Hematopoietic multipotent progenitor cell treated with erythropoietin and hydrocortisone succinate and interleukin-3 and kit ligand, for 4 days (in vitro differentiated cells): ENCODE measurements around the gene PPP1R26.
A peak's percentile ranks its signal among the peaks of the same experiment; 100 is the strongest.
"Not testable (repeated sequence)": the region's sequence is repeated elsewhere in the genome, so short reads cannot be mapped to it uniquely, and the experiment has no call there.

Experiments used
- DNase-seq: peaks from one replicate; pipeline ENCODE4 v3.0.0-alpha.2; 2015

PPP1R26 gene, protein sequence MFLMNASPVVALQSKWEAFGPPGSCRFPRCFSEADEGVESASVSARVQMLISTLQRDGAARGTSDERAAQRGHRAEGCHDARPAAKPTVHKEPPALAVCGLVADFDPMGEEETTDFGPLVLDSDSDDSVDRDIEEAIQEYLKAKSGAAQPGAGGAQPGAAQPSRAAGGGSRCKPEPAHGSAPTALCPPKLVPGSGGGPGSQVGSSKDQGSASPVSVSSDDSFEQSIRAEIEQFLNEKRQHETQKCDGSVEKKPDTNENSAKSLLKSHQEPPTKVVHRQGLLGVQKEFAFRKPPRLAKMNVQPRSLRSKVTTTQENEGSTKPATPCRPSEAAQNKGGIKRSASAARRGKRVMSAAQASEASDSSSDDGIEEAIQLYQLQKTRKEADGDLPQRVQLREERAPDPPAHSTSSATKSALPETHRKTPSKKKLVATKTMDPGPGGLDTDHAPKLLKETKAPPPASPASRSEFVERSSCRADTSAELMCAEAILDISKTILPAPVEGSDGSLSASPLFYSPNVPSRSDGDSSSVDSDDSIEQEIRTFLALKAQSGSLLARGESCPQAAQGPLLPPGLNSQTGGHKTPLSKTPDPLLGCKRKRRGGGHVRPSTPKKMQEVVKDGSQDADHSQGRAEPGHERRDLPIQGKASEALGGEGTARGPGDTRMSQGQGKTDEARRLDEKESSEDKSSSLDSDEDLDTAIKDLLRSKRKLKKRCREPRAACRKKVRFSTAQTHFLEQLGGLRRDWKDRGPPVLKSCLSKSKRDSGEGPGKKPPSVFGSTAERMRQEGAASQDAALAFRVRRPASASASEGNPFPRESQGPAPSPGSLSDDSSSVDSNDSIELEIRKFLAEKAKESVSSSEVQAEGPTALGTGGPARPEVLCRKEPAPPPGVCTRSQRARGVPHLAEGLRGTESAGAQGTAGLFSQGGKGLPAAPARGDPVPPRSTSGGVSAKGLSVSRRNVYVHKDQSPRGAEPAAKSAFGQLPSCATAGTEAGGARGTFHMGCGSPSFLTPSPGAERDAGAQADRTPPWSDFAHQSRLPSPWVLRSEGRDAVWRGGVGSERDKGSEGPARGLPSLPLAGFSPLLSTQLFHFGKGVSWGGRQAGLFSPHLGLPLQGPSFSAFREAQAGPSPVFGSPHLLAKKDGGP (N-terminal part only)

DNA sequence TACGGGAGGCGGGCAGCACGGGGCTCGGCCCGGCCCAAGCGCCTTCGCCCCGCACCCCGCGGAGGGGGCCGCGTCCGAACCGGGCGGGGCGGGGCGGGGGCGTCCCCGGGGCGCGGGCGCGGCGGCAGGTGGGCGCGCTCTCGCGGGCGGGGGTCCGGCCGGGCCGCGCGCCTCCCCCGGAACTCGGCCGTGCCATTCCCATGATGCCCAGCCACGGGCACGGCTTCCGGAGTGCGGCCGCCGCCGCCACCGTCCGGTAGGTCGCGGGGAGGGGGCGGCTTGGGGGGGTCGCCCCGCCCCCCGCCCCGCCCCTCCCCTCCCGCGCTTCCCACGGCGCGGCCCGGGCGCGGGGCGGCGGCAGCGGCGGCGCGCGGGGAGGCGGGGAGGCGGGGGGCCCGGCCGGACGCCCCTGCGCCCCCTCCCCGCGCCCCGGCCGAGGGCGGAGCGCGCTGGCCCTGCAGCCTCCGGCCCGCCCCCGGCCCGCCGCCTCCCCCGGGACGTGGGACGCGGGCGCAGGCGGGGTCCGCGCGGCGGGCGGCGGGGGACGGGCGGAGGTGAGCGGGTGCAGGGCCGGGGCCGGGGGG lies at the start of gene PPP1R26:
Gene PPP1R26, plus strand, starts transcription at position 314 of the 584 bp plus-strand sequence. CDS start 4,729 bp downstream, outside the sequence.
- DNase-seq, result peak; percentile 57

DNA sequence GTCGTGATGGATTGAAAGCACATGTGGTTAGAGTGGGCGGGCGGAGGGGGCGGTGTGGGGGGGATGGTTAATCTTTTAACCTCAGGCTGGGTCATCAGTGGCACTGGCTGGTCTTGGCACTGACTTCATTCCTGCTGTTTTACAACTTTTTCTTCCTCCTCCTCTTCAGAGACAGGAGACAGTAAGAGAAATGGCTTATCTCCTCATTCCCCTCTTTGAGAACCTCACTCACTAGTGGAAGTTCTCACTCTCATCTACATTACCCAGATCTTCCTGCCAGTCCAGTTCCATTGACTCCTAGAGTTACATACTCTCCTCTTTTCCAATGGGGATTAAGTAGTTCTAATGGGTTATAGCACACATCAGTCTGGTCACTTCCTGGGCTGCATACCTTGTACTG lies 42.3 kb upstream of the PPP1R26 start:
- DNase-seq, result no peak

DNA sequence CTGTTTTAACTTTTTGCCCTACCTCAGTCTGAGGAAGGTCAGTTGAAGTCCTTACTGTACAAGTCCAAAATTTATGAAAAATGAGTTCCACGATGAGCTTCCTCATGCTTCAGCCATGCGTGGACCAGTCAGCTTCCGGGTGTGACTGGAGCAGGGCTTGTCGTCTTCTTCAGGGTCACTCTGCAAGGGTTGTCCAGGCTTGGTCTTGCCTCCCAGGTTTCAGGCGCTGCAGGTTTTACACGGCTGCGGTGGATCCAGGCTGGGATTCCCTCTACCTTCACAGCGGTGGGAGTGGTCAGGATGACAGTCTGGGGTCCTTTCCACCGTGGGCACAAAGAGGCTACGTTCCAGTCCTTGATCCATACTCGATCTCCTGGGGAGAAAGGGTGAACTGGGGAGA lies 41.9 kb upstream of the PPP1R26 start:
- not testable (repeated sequence) for DNase-seq

DNA sequence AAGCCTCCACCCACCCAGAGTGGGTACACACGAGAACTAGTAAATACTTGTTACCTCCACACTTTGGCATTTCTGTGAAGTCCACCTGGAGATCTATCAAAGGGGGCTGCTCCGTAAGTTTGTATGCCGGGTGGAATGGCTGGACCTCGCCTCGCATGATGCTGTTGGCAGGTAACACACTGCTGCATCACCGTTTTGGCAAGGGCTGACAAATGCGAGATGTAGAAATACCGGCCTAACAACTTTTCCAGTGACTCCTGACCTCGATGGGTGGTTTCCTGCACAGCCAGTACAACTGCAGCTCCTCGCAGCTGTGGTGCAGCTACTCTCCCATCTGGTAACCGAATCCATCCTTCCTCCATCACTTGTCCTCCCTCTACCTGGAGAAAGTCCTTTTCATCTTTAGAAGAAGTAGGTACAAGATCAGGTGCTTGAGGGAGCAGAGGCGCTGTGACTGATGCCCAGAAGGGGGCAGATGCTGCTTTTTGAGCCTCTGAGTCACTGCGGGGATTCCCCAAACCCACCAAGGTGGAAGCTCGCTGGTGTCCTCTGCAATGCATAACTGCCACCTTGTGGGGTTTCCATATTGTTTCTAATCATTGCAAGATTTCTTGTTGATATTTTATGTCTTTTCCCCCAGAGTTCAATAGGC lies 40.9 kb upstream of the PPP1R26 start:
- peak; percentile 44 for DNase-seq

DNA sequence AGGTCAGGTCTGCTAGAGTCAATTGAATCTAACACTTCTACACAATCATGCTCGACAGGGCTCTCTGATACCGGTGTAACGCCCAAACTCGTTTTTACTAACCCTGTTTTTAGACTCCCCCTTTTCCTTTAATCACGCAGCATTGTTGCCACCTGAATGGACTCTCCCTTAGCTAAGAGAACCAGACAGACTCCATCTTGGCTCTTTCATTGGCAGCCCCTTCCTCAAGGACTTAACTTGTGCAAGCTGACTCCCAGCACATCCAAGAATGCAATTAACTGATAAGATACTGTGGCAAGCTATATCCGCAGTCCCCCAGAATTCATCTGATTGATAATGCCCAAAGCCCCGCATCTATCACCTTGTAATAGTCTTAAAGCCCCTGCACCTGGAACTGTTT lies 40.1 kb upstream of the PPP1R26 start:
- DNase-seq, result not testable (repeated sequence)

DNA sequence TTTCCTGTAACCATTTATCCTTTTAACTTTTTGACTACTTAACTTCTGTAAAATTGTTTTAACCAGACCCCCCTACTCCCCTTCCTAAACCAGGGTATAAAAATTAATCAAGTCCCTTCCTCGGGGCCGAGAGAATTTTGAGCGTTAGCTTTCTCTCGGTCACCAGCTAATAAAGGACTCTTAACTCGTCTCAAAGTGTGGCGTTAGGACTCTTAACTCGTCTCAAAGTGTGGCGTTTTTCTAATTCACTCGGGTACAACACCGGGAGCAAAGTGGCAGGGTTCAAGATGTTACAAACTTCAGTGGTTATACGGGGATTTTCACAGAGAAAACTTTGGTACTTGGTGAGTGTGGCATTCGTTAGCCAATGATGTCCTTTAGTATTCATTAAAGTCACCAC lies 39.7 kb upstream of the PPP1R26 start:
- no peak for DNase-seq

DNA sequence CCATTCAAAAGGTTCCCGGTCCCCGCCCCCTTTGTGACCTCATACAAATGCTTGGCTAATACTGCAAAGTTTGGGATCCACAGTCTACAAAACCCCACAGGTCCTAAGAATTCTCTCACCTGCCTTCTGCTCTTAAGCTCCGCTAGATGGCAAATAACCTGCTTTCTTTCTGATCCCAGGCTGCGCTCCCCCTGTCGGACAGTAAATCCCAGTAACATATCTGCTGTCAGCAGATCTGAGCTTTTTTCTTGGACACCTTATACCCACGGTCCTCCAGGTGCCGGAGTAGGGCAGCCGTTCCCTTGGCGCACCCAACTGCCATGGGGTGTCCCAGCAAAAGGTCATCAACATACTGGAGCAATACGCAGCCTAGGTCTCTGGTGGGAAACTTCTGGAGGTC lies 39.0 kb upstream of the PPP1R26 start:
- DNase-seq, result no peak

DNA sequence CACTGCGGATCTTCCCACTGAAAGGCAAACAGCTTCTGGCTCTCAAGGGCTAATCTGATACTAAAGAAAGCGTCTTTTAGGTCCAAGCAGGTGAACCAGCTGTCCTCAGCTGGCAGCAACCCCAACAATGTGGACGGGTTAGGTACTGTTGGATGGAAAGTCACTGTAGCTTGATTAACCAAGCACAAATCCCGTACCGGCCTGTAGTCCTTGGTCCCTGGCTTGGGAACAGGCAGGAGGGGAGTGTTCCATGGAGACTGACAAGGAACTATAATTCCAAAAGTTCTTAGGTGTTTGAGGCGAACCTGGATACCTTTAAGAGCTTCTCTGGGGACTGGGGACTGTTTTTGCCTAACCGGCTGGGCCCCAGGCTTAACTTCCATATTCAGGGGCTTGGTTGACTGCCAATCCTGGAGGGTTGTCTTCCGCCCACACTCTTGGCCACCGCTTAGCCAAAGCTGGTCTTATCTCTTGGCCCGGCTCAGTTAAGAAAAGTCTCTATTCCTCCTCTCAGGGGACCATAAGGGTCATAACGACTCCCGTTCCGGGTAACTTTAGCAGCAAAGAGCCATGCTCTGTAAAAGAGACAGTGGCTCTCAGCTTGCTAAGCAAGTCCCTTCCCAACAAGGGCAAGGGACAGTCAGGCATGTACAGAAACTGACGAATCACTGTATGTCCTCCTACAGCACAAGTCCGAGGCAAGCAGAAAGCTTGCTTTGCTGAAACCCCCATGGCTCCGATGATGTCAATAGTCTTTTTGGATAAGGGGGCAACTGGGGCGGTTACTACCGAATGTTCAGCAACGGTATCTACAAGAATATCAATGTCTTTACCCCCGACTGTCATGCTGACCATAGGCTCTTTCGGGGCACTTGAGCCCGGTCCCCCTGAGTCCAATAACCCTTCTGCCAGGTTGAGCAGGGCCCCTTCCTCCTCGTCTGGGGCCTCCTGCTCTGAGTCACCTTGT lies 38.2 kb upstream of the PPP1R26 start:
- DNase-seq, result peak; percentile 93

DNA sequence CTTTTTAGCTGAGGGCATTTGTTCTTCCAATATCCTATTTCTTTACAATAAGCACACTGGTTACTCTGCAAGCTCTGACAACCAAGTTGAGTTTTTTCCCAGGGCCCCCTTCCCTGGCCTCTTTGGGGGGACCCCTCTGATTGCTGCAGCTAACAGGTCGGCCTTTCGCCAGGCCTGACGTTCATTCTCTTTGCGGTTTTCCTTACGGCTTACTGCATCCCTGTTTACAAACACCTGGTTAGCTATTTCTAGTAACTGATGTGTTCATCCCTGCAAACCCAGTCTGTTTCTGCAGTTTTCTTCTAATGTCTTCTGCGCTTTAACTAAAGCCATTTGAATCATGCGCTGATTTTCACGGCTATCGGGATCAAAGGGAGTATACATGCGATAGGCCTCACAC lies 37.5 kb upstream of the PPP1R26 start:
- no peak for DNase-seq

DNA sequence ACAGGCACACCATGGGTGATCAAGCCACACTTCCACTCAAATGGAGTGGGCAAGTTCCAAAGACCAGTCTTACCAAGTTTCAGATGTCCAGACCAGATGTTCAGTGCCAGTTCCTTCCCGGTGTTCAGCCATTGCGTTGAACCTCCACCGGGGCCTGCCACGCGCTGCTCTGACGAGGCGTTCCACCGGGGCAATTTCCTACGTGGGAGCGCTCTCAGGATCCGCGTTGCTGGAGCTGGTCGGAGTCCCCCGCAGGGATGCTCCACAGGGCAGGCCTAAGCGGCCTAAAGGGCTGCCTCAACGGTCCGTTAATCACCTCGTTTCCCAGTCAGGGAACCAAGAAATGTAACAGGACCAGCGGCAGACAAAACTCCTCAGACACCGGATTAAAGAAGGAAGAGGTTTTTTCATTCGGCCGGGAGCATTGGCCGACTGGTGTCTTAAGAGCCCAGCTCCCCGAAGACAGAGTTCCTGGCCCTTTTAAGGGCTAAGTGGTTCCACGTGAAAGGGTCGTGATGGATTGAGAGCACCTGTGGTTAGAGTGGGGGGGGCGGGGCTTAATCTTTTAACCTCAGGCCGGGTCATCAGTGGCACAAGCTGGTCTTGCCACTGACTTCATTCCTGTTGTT lies 35.7 kb upstream of the PPP1R26 start:
- peak; percentile 22 for DNase-seq

DNA sequence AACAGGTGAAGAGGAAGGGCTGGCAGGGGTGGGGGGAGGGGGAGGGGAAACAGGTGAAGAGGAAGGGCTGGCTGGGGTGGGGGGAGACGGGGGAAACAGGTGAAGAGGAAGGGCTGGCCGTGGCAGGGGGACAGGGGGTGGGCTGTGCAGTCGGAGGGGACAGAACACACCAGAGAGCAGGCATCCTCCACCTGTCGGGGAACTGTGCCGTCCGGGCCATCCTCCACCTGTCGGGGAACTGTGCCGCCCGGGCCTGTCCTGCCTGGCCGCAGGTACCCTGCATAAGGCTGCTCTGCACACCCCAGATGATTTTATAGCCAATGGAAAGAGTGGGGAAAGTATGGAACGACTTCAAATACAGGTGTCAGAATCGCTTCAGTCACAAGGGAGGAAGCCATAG lies 32.5 kb upstream of the PPP1R26 start:
- no peak for DNase-seq

DNA sequence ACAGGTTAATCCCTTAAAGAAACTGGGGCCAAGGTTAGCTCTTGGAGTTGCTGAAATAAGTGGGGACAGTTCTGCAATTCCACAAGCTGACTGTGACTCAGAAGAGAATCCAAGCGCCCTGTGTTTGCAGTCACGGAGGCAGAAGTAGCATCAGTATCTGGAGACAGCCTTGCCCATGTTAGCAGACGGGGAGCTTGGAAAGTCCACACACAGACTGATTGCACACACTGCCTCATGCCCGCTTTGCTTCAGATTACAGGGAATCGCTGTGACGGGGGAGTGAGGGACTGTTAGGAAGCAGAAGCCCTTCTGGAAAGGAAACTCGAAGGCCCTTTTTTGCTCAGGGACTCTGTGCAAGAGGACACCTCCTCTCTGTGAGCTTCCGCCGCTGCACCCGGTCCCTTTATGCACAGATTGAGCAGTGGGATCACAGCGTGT lies 30.9 kb upstream of the PPP1R26 start:
- no peak for DNase-seq

DNA sequence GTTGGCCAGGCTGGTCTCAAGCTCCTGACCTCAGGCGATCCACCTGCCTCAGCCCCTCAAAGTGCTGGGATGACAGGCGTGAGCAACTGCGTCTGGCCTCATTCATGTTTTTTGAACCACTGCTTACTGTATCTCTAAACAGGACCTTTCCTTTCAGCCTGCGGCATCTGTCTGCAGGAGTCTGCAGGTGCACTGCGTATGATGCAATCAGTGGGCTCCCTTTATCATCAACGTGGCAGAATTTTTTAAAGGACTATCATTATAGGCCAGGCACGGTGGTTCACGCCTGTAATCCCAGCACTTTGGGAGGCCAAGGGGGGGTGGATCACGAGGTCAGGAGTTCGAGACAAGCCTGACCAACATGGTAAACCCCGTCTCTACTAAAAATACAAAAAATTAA lies 30.1 kb upstream of the PPP1R26 start:
- not testable (repeated sequence) for DNase-seq

DNA sequence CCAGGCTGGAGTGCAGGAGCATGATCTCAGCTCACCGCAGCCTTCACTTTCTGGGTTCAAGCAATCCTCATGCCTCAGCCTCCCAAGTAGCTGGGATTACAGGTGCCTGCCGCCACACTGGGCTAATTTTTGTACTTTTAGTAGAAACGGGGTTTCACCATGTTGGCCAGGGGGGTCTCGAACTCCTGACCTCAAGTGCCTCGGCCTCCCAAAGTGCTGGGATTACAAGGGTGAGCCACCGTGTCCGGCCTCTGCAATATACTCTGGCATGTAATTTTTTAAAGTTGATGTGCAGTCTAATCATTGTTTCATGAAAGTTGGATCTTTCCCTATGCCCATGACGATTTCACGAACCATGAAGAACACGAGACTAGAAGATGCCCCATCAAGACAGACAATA lies 28.6 kb upstream of the PPP1R26 start:
- no peak for DNase-seq

DNA sequence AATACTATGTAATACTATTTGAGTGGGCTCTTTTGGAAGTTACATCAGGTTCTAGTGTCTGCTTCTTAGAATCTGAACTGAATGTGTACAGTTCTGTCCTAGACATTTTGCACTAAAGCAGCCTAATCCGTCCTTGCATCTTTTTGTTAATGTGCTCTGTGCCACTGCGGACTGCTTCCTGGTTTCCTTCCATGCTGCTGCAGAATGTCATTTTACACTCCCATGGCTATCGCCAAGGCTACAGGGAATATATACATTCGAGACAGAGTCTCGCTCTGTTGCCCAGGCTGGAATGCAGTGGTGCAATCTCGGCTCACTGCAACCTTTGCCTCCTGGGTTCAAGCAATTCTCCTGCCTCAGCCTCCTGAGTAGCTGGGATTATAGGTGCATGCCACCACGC lies 27.7 kb upstream of the PPP1R26 start:
- DNase-seq, result not testable (repeated sequence)

DNA sequence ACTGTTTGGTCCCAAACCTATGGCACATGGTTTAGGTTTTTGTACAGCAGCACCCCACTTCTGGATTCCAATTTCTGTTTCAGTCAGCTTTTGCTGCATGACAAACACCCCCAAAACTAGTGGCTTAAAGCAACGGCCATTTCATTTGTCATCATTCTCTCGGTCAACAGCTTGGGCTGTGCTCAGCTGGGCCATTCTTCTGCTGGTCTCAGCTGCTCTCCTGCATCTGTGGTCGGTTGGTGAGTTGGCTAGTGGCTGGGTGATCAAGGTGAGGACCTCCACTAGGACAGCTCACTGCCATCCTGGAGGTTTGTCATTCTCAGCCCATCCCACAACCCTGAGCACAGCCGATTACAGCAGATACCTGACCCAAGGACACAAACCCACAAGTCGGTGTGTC lies 24.8 kb upstream of the PPP1R26 start:
- DNase-seq, result no peak

DNA sequence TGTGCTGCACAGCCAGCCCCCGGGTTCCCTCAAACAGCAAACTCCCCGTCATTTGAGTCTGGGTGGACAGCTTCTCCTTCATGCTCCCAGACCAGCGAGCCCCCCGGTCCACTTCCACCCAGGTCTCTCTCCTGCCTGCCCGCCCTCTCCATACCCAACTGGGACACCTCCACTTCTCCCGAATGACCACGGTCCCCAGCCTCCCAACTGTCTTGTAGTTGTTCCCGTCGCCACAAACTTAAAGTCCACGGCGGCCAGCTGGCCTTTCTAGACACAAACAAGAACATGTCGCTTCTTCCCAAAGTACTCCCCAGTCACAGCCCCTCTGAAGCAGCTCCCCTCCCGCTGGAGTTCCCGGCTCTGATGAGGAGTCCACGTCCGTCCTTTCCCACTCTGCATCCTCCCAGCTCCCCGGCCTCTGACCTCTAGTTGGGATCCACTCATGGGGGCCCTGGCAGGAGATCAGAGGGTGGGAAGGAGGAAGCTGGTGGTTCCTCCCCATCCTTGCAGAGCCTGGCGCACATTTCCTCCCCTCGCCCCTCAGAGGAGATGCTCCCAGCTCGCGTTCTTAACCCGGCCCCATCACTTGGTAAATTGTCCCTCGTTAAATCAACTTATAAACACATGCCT lies 24.1 kb upstream of the PPP1R26 start:
- DNase-seq, result no peak

DNA sequence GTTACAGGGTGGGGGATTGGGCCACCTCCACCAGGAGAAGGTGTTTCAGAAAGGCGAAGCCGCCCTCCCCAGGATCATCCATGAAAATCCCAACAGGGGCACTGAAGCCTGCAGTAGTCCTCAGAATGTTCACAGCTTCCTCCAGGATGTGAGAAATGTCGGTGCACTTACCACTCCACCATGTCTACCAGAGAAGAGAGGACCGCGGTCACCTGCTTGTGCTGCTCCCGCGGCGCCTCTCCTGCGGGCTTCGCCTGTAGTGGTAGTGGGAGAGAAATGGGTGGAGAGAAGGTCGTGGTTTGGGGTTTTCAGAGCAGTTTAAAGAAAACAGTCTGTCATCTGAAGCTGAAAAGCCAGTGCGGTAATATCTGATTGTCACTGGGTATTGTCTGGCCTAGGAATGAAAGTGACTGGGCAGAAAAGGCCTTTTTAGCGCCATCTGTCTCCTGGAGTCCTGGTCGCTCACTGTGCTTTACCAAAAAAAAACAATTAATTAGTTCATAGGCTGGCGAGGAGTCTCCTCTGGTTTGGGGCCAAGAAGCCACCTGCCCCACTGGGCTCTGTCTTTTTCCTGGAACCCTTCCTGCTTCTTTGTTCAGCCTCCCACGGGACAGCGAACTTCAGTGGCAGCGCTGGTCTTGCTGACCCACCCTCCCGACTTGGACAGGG lies 23.0 kb upstream of the PPP1R26 start:
- DNase-seq, result peak; percentile 66

DNA sequence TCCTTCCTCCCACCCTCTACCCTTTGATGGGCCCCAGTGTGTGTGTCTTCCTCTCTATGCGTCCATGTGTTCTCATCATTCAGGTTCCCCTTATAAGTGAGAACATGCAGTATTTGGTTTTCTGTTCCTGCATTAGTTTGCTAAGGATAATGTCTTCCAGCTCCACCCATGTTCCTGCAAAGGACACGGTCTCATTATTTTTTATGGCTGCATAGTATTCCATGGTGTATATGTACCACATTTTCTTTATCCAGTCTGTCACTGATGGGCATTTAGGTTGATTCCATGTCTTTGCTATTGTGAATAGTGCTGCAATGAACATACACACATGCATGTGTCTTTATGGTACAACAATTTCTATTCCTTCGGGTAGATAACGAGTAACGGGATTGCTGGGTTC lies 21.1 kb upstream of the PPP1R26 start:
- DNase-seq, result not testable (repeated sequence)

DNA sequence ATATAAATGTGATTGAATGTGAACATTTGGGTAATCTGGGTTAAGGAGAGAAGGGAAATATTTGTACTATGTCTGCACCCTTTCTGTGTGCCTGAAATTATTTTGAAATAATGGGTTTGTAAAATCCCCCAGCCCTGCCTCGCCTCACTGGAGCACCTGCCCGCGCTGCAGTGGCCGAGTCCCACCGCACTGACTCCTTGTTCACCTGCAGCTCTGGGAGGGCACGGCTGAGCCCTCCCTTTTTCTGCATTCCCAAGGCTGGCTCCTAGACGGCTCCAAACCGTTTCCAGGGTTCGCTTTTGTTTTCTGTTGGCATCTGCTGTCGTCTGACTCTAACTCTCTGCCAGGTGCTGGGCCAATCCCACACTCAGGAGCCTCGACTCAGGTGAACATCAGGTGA lies 17.6 kb upstream of the PPP1R26 start:
- DNase-seq, result no peak
